HG03175 (cell line): Measurements from ENCODE around the gene KNDC1.

Experiments
- ATAC-seq: cut with Tn5 transposase; IDR thresholded peaks from one replicate; pipeline ENCODE4 v1.9.1; 2021; ENCODE audit warnings: mild to moderate bottlenecking, moderate library complexity; ENCODE audit not compliant: unreplicated experiment

Gene KNDC1

DNA sequence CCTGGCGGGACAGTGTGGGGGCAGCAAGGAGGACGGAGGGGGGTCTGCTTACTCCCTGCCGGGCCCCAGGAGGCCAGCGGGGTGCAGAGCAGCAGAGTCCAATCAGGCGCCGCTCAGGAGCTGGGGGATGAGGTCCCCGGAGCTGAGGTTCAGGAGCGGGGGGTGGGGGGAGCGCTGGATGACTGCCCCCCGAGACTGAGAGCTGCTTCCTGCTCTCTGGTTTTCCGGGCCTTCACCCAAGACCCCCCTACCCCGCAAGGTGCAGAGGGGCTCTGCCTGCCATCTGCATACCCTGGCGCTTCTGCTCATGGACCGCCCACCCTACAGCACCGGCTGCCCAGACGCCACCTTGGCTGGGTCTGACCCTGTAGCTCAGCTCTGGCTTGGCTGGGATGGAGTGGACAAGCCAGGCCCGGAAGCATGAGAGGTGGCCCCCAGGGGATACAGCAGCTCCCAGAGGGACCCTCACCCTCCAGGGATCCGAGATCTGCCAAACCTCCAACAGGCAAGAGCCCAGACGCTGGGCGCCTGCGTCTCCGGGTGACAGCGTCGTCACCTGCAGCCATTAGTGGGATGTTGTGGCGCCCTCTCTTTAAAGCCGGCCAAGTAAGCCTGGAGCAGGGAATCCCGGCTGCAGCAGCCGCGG lies 930 bp downstream of the KNDC1 start:
- ATAC-seq: no peak

DNA sequence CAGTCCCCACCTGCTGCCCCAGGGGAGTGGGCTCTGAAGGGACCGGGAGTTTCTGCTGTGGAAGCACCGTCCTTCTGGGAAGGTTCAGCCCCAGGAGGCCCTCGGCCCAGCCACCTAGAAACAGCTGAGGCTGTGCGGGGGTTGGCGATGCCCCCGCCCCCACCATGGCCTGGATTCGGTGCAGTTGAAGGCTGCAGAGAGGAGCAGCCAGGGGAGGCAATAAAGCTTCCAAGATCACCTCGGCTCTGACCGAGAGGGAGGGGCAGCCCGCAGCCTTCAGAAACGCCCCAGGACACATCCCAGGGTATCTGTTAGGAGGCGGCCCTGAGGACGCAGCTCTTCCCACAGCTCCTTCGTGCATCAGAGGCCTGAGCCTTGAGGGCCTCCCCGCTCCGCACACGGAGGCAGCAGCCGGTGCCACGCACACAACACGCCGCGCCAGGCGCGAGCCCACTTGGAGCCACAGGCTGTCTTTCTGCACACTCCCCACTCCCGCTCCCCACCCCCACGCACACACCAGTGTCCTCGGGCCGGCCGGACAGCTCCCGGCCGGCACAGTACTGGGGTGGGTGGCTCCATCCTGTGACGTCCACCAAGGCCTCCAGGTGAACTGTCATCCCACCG lies 1.6 kb downstream of the KNDC1 start:
- no peak for ATAC-seq

DNA sequence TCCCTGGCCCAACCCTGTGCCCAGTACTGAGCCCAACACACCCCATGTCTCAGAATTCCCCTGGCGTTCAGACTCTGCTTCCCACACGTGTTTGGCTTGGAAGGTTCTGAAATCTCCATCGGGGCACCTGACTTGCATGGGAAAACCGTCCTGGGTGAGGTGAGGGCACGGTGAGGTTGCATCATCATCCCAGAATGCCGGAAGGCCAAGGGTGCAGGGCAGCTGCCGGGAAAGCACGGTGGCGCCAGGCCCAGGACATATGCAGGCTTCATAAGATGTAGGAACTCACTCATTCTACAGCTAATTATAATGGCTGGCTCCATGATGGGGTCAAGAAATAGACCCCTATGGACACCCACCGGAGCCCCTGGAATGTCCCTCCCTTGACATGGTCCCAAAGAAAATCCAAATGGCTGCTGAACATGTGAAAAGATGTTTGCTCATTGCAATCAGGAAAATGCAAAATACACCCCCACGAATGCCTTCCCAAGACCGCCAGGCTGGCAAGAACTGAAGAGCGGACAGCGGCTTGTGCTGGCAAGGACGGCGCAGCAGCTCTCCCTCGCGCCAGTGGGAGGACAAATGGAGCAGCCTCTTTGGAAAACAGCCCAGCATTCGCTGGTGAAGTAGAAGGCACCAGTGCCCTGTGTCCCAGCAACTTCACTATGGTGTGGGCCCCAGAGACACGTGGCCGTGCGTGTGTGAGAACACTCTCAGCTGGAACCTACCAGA lies 2.3 kb downstream of the KNDC1 start:
- ATAC-seq: no peak

DNA sequence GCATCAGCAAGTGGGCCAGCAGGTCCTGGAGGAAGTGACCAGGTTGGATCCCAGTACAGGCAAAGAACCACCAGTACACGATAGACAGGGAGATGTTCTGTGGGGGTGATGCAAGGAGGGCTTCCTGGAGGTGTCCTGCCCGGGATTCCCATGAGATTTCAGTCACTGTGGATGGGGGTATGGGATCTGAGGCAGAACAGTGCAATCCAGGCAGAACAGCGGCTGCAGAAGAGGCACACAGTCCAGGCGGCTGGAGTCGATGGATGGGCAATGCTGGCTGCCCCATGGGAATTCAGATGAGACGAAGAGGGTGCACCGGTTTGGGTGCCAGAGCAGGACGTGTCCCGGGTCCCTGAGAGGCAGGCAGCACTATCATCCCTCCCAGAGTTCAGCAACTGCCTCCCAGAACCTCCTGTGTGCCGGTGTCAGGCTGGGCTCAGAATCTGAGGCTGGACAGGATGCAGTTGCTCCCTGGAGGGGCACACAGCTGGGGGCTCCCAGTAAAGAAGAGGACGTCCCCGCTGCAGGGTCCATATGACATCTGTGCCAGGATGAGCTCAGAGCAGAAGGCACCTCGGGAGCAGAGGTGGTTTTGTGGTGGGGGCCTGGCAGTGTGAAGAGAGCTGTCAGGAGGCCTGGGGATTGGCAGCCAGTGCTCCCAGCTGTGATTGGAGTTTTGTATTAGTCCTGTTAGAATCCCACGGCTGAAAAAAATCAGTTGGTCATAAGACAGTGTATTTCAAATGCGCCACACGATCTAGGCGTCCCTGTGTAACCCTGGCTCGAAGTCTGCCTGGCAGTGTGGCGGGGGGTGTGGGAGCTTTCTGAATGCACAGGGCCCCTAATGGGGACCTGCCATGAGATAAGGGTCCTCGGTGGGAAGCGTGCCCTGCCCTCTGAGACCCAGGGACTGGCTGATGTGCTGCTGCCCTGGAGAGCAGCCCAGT lies 3.2 kb downstream of the KNDC1 start:
- no peak for ATAC-seq

DNA sequence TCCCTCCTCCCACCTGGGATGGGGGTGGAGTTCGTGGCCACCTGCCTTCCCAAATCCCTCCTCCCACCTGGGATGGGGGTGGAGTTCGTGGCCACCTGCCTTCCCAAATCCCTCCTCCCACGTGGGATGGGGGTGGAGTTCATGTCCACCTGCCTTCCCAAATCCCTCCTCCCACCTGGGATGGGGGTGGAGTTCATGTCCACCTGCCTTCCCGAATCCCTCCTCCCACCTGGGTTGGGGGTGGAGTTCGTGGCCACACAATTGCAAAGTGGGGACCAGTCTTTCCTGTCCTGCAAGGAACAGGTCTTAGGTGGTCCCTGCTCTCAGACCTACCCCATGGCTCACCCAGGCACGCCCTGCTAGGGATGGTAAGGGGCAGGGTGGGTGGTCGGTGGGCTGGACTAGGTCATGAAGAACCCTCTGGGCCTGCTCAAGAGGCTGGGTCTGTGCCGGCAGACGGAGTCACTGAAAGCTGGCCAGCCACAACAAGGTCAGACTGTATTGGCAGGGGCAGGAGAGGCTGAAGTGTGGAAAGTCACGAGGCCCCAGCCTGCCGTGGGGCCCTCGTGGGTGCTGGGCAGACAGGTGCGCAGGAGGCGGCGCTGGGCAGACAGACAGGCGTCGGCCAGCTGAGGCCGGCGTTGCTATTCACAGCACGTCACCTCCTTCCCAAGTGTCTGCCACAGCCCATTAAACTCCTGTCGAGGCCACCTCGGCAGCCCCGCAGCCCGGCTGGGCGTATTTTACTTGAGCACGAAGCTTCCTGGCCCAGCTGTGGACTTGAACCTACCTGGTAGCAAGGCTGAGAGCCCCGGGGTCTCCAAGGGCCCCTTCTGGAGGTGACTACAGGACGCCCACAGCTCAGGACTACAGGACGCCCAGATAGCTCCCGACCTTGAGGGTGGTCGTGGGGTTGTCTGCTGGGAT lies 4.1 kb downstream of the KNDC1 start:
- no peak for ATAC-seq

DNA sequence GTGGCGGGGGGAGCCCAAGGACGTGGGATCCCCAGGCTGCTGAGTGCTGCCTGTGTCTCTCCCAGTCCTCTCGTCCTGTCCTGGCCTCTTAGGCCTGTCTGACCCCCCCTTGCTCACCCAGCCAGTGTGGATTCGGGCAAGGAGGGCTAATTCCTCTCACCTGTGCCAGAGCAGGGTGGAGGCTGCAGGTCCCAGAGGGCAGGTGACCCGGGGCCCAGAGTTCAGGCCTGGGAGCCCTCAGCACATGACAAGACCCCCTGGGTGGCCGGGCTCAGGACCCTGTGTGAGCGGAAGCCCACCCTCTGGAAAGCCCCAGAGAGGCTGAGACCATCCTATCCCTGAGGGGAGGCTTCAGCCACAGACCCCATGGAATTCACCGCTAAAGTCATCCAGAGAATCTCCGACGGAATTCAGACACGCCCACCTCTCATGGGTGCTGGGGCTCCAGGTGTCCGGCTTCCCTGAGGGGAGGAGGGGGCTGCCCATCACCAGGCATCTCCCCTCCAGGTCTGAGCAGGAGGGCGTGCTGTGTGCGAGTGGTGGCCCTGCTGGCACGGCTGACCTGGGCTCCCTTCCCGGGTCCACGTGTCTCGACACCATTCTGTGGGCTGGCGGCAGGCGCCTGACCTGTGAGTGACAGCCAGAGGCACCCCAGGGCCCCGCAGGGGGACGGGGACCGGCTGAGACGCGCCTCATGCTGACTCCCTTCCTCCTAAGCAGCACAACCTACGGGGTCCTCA lies 5.0 kb downstream of the KNDC1 start:
- ATAC-seq: no peak

DNA sequence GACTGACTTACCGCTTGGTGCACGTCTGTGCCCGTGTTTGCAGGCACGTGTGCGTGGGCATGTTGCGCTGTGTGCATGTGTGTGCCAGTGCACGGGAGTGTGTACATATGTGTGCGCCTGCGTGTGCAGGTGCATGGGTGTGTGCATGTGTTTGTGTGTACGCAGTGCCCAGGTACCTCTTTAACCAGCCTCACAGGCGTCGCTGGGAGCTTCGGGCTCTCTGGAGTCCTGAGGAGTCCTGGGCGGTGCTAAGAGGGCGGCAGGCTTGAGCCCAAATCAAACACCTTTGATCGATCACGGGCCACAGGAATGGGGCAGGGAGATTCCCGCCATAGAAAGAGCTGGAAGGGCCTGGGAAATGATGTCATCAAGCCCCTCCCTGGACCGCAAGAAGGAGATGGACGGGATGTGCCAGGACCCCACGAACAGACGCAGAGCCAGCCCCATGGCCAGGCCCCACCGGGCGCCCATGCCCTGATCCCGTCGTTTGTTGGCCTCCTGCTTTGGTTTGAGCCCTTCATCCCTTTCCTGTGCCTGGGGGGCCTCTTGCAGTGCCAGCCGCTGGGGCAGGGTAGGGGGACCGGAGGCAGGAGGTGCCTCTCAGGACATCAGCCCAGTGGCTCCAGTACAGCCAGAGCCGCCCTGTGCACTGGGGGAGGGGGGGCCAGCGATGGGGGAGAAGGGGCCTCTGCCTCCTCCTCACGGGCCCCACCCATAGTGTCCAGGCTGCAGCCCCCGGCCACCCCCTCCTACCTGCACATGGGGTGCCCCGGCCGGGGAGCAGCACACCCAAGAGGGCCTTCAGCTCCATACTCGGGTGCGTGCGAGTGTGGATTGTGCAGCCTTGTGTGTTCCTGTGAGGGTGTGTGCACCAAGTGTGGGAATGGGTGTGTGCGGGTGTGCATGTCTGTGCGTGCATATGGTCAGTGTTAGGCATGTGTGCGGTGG lies 5.8 kb downstream of the KNDC1 start:
- ATAC-seq: no peak

DNA sequence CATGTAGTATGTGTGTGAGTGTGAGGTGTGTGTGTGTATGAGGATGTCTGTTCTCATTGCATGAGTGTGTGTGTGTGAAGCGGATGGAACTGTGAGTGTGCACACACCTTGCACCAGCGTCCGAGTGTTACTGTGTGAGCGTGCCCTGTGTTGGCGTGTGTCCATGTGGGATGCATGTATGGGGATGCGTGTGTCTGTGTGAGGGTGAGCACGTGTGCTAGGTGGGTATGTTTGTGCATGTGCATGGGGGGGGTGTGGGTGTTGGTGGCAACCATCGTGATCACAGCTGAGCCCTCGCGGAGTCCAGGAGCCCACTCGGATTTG lies 6.4 kb downstream of the KNDC1 start:
- no peak for ATAC-seq

DNA sequence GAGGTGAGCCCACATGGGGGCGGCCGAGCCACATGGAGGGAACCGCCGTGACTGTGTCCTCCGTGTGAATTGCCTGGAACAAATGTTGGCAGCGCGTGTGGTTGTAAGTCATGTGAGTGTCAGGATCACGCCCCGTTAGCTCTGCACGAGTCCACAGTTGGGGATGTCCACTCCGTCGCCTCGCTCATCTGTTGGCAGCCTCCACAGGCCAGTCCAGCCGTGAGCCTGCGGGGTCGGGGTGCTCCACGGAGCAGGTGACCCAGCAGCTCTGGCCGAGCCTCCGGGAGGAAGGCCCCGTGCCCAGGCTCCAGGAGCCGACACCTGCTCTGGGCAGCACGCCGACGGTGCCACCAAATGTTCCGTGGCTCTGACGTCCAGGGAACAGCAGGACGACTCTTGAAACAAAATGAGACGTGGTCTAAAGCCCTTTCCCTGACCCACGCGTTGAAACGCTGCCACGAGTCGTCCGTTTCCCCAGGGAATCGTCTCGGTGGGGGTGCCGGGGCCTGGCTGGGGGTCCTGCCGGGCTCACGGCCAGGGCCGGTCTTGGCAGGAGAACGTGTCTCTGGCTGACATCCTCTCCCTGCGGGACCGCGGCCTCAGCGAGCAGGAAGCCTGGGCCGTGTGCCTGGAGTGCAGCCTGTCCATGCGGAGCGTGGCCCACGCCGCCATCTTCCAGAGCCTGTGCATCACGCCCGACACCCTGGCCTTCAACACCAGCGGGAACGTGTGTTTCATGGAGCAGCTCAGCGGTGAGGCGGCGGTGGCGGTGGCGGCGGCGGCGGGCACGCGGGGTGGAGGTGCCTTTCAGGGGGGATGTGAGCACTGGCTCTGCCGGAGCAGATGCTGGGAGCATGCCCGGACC lies 7.0 kb downstream of the KNDC1 start:
- no peak for ATAC-seq

DNA sequence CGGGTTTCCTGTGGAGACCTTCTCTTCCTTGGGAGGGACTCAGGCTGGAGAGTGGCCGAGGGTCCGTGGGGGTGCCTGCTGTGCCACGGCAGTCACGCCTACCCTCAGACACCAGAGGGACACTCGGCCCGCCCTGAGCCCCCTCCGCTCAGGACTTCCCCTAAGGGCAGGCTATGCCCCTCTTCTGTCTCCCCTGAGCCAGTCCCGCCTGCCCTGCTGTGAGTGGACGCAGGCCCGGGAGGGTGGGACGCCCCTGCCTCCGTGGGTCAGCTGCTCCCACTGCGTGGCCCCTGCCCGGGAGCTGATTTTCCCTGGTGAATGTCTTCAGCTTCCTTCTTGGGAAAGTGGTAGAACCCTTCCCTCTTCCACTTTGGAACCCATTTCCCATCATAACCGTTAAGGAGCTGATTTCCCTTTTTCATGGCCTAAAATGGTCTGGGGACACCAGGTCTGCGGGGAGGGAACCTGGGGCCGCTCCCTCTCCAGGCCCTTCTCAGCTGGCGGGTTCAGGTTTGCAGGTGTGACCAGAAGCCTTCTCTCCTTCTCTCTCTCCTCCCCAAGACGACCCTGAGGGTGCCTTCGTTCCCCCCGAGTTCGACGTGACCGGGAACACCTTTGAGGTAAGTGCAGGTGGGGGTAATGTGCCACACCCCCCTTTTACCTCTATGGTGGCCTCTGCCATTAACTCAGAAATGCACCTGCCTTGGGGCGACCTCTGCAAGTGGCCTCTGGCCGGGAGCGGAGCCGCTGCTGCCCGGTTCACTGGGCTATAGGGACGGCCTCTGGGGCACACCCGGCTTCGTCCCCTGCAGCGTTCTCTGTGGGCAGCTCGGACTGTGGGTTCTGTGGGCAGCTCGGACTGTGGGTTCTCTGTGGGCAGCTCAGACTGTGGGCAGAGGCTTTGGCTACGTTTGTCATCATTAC lies 7.9 kb downstream of the KNDC1 start:
- ATAC-seq: no peak

DNA sequence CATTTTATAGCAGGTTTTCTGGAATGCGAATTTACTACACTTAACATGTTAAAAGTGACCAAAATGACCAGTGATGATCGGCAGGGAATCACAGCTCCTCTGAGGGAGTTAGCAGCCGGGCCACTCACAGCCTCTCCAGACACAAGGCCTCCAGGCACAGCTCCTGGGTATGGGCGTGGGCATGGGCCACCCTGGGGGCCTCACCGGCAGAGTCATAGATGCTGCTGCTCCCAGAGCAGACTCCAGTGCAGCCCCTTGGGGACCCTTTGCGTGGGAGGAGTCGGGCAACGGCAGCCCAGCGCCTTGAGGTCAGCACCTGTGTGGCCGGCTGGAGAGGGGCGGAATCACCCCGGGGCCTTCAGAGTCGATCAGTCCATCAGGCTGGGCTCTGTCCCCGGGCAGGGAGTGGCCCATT lies 8.6 kb downstream of the KNDC1 start:
- no peak for ATAC-seq

DNA sequence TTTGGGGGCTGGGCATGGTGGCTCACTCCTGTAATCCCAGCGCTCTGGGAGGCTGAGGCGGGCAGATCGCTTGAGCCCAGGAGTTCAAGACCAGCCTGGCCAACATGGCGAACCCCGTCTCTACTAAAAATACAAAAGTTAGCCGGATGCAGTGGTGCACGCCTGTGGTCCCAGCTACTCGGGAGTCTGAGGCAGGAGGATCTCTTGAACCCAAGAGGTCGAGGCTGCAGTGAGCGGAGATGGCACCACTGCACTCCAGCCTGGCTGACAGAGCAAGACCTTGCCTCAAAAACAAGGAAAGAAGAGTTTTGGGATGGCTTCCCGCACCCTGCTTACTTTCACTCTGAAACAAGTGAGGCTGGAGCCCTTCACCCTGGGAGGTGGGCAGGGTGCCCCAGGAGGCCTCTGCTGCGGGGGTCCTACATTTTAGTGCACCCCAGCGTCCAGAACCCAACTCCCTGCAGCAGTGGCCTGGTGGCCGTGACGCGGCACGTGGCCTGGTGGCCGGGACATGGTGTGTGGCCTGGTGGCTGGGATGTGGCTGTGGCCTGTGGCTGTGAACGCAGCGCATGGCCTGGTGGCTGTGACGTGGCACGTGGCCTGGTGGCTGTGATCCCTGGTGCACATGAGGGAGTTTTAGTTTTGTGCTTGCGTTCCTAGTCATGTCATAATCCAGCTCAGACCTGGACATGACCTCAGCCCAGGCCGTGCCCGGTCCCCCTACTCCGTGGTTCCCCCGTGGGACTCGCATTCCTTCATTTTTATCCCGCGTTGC lies 9.3 kb downstream of the KNDC1 start:
- ATAC-seq: no peak

DNA sequence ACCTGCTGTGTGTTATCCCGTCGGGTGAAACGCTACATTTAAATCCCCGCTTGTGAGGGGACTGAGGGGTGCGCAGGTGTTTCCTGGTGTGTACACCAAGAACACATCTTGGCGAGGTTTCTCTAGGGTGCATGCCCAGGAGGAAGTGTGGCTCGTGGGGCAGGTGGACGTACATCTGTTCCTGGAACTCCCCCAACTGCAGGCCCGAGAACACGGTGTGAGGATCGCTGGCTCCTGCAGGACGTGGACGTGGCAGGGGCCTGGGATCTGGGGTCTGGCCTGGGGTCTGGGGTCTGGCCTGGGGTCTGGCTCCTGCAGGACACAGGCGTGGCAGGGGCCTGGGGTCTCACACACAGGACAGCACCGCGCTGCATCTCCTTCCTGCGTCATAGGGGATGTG lies 10.1 kb downstream of the KNDC1 start:
- no peak for ATAC-seq

DNA sequence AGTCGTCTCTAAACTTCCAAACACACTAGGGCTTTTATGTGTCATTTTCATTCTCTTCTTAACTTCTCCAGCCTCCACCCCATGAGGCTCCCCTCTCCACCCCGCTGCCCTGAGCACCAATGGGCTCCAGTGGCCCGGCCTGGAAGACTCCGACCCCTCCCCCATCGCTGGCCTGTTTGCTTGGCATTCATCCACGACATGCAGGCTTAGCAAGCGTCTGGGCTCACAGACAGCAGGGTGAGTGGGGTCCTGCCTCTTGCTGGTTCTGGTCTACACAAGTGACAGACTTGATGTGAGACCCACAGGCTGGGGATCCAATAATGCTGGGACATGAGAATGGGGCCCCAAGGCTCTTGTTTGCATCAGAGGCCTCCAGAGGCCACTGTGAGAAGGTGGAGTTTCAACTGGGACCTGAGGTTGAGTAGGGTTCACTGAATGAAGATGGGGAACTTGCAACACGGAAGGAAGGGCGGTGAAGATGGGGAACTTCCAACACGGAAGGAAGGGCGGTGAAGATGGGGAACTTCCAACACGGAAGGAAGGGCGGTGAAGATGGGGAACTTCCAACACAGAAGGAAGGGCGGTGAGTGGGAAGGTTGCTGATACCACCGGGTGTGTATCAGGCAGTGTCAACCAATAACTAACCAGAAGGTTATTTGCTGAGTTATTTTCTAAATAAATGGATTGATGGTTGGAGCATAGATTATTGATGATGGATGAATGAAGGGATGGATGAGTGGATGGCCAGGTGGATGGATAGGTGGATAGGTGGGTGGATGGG lies 14.0 kb downstream of the KNDC1 start:
- no peak for ATAC-seq

DNA sequence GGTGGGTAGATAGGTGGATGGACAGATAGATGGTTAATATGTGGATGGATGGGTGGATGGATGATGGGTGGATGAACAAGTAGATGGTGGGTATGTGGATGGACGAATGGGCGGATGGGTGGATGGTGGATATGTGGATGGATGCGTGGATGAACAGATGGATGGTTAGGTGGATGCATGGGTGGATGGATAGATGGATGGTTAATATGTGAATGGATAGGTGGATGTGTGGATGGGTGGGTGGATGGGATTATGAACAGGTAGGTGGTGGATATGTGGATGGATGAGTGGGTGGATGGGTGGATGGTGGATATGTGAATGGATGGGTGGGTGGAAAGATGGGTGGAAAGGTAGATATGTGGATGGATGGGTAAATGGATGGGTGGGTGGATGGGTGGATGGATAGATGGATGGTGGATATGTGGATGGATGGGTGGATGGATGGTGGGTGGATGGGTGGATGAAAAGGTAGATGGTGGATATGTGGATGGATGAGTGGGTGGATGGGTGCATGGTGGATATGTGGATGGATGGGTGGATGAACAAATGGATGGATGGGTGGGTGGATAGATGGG lies 14.8 kb downstream of the KNDC1 start:
- no peak for ATAC-seq
